HG03558 (cell line): ENCODE data around the gene PPM1F.
"Not testable (repeated sequence)": the region's sequence is repeated elsewhere in the genome, so short reads cannot be mapped to it uniquely, and the experiment has no call there.

Experiments used
- ATAC-seq: cut with Tn5 transposase; IDR thresholded peaks from one replicate; pipeline ENCODE4 v1.9.1; 2021; ENCODE audit warnings: moderate number of reproducible peaks; ENCODE audit not compliant: unreplicated experiment; ENCODE audit errors: extremely low read depth

PPM1F gene

DNA sequence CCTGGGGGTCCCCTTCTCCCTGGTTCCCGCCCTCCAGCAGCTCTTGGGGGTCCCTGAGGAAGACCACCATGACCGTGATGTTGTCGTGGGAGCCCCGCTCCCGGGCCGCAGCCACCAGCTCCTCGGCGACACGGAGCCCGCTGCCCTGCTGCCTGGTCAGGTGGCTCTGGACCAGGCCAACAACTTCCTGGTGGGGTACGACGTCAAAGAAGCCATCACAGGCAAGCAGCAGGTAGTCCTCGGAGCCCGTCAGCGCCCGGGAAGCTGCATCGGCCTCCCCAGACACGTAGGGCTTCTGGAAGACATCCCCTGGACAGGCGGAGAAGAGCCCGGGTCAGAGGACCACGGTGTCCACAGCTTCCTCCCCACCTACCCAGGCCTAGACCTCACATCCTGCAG lies 29.5 kb downstream of the PPM1F start:
- no peak for ATAC-seq

DNA sequence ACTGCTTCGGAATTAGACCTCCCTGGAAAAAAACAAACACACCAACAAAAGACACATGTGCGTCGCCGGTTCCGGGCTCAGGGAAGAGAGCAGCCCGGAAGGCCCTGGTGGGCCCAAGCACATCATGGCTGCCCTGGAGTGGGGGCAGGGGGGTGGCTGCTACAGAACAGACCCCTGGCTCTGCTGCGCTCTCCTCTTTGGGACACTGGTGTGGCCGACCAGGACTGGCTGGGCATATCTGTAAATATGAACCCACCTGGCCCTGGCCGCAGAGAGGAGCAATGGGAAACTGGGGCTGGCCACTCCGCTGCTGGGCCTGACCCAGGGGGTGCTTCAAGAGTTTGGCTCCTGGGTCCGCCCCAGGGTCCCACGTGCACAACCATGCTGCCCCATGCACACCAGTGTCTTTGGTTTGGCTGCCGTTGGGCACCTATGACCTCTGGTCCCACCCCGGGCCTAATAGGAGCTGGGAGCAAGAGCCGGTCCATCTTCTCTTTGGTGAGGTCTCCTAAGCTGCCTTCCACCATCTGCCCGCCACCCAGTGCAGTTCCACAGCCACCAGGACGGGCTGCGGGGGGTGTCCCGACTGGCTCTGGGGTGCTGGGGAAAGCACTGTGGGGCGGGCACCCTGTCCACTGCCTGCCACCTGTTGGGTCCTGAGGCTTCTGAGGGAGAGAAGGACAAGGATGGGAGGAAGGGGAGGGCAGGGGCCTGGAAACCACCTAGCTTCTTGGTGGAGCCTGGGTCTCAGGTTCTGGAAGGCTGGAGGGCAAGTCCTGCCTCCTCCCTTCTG lies 30.1 kb downstream of the PPM1F start:
- ATAC-seq = no peak

DNA sequence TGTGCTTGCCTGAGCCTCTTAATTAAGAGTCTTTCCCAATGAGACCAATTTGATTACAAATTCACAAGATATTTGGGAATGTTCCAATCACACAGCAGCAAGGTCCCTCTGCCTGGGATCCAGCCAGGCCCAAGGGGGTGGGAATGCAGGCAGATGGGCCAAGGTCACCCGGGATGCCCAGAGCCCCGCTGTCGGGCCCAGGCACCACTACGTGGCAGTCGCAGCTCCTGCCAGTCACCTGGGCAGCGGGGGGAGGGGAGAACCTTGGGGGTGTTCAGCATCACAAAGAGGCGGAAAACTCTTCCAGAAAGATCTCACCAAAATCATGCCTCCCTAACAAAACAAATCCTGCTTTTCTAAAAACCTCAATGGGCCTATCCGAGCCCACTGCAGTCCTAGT lies 30.9 kb downstream of the PPM1F start:
- no peak for ATAC-seq

DNA sequence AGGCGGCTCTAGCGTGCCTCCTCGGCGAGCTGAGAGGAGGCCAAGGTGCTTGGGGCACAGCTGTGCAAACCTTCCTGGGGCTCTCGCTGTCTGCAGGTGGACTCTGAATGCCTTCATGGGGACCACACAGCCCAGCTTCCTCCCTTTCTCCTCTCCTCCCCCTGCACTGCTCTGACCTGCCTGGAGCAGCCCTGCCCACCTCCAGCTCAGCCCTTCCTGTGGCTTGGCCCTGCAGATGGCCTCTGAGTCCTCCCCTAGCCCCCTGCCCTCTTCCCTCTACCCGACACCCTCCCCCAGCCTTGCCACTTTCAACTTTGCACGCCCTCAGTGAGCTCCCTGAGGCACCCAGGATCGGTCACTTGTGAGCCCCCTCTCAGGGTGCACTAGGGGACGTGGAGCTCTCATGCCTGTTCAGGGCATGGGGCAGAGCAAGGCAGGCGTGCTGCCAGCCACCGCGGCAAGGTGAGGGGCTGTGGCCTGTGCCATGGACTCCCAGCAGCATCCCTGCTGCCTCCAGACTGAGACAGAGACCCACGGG lies 31.4 kb downstream of the PPM1F start:
- ATAC-seq = no peak

DNA sequence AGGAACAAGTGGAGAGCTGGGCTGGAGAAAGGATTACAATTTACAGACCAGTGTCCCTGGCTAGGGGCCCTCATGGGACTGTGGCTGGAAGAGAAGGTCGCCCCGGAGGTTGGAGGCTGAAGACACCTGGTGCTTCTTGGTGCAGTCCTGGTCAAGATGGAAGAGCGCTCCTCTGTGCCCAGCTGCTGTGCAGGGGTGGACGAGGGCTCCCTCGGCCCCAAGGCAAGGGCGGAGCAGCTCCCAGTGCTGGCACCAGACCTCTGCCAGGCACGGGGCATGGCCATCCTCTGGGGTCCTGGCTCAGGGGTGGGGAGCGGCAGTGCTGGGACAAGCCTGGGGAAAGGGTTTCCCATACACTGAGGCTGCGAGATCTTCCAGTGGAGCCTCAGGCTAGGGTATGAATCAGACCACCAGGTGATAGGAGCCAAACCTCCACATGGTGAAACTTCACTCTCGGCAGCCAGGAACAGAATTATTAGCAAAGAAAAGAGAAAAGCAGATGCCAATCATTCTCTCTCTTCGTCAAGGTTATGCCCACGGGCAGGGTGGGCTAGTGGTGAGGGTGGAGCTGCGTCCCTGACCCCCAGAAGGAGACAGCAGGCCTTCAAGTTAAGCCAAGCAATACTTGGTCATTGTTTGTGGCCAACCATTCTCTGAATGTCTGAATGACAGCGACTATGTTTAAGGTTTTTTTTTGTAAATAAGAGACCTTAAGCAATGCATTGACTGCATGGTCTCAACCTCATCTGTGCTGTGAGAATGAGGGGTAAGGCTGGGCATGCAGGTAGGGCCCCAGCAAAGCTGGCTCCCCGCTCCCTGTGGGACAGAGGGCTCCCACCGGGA lies 32.1 kb downstream of the PPM1F start:
- no peak for ATAC-seq

DNA sequence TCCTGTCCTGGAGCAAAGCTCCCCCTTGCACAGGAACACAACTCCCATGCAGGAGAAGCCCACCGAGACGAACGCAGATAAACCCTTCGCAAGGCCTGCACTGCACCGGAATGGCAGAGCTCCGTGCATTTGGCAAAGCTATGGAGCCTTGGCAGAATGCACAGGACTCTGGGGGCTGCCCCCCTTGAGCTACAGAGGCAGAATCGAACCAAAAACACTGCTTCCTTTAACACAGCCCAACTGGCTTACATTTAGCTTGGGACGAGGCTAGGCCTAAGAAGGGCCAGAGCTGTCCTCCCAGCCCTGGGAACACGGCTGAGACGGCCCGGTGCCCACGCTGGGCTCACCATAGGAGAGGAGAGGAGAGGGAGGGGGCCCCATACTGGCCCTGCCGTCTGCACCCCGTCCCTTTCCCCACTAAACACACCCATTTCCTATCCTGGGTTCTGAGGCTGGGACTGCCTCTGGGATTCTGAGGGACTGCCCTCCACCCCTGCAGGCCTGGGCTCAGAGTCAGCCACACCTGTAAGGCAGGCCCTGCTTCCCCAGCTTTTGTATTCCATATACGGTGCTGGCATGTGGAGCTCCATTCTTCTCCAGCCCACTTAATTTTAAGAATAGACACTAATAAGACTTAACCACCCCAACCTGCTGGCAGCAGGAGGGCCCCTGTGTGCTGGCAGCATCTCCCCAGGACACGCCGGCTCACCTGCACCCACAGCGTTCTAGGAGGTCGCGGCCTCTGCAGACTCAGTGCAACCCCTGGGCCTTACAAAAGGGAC lies 32.9 kb downstream of the PPM1F start:
- ATAC-seq = no peak

DNA sequence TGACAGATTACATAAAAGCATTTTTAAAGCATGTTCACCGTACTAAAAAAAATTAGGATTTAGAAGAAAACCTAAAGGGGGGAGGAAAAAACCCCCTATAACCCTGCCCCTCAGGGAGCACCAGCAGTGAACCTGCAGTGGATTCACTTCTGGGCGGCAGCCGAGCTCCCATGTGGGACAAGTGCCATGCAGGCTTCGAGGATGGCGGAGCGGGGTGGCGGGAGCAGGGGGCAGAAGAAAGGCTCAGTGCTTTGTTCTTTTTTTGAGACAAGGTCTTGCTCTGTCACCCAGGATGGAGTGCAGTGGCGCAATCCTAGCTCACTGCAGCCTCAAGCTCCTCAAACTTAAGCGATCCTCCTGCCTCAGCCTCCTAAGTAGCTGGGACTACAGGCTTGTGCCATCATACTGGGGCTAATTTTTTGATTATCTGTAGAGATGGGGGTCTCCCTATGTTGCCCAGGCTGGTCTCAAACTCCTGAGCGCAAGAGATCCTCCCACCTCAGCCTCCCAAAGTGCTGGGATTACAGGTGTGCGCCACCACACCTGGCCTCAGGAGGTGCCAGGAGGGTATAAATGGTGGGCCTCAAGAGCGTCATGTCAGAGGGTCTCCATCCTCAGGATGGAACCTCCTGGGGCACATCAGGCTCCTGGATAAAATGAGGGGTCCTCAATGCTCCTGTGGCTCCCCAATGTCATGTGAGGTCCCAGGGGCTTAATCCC lies 34.0 kb downstream of the PPM1F start:
- no peak for ATAC-seq

DNA sequence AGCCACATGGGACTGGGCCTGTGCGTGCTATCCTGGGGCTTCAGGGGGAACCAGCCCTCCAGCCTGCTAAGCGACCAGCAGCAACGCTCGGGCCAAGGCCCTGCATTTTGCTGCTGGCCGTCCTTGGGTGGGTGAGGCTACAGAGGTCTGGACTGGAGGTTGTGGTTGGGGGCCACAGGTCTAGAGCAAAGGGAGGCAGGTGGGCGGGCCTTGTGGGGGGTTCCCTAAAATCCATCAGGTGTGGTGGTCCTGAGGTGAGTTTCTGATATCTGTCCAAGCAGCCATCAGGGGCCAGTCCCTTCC lies 34.7 kb downstream of the PPM1F start:
- ATAC-seq = no peak

DNA sequence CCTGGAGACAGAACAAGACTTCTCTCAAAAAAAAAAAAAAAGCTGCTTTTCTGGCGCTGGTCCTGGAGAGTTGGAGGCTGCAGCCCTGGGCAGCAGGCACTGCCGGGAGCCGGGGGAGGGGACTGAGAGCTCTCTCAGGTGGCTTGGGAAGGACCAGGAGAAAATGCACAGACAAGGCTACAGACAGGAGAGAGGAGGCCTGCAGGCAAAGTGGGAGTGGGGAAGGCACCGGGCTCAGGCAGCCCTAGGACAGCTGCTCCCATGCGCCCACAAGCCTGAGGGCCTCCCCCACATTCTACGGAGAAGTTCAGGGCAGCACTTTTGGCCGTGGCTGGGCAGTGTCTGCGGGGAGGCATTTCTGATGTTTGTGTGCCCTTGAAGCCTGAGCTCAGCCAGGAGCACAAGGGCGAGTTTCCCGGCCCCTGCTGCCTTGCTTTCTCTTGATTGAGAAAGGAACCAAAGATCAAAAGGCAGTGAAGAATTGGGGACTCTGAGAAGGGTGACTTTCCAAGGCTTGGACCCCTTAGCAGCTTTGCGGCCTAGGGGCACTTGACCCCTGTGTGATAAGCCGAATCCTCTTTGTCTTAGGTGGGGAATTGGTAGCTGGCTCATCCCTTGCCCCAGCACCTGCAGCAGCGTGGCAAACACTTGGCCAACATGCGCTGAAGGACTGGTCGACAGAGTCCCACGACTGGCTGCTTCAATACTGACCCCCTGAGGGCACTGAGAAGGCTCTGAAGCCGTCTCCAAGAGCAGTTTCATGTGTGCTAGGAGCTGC lies 35.3 kb downstream of the PPM1F start:
- ATAC-seq = no peak

DNA sequence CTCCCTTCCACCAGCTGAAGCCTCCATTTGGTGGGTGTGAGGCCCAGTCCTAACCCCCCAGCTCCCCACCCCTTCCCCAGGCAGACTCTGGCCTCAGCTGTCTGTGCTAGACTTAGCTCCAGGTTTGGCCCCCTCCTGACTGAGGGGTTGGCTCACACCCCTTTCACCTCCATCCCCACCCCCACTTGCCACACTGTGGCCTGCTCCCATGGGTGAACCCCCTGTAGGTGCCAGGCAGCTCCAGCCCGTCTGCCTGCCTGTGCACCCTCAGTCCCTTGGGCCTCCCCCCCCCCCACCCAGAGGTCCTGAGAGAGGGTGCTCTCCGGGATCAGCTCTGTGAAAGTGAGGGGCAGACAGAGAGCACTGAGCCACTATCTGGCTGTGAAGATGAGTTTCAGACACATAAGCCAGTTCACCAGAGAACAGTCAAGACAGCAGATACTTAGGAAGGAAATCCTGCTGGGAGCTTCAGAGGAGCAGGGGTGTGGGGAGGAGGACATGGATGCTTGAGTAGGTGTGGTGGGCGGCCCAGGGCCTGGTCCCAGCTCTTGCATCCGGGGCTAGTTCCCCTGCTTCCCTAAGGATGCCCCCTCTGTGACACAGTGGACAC lies 36.2 kb downstream of the PPM1F start:
- no peak for ATAC-seq

DNA sequence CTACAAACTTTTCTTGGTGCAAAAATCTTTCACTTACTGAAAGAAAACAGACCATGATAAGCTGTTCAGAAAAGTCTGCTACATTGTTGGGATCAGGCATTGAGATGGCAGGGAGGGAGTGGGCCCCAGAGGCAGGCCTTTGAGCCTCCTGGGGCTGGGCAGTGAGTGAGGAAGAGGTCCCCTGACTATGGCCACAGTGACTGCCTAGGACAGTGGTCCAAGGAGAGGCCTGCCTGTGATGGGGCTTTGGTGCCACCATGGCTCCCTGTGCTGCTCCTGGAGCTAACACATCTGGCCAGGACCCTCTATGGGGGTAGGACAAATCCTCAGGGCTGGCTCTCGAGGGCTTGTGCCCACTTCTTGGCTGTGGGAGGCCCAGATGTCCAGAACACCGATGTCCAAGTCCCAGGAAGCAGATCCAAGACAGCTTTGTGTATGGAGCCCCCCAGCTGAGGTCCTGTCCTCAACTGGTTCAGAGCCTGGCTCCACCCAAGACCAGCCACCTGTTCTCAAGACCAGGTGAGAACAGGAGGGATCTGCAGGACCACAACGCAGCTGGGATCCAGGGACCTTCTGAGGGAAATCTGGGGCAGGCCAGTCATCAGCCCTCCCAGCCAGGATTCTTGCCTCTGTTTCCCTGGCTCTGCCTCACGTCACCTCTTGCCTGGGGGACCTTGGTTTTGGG lies 36.9 kb downstream of the PPM1F start:
- ATAC-seq = no peak

DNA sequence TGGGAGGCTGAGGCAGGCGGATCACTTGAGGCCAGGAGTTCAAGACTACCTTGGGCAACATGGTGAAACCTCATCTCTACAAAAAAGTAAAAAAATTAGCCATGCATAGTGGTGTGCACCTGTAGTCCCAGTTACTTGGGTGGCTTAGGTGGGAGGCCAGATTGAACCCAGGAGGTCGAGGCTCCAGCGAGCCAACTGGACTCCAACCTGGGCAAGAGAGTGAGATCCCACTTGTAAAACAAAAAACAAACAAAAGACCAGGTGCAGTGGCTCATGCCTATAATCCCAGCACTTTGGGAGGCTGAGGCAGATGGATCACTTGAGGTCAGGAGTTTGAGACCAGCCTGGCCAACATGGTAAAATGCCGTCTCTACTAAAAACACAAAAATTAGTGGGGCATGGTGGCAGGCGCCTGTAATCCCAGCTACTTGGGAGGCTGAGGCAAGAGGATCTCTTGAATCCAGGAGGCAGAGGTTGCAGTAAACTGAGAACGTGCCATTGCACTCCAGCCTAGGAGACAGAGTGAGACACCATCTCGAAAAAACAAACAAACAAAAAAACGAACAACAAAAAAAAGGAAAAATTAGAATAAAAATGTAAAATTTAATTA lies 38.5 kb downstream of the PPM1F start:
- ATAC-seq = not testable (repeated sequence)

DNA sequence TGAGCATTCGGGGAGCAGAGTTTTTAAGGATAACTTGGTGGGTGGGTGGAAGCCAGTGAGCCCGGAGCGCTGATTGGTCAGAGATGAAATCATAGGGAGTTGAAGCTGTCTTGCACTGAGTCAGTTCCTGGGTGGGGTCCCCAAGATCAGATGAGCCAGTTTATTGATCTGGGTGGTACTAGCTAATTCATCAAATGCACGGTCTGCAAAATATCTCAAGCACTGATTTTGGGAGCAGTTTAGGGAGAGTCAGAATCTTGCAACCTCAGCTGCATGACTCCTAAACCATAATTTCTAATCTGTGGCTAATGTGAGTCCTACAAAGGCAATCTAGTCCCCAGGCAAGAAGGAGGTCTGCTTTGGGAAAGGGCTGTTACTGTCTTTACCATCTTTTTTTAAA lies 42.3 kb downstream of the PPM1F start:
- ATAC-seq = not testable (repeated sequence)

DNA sequence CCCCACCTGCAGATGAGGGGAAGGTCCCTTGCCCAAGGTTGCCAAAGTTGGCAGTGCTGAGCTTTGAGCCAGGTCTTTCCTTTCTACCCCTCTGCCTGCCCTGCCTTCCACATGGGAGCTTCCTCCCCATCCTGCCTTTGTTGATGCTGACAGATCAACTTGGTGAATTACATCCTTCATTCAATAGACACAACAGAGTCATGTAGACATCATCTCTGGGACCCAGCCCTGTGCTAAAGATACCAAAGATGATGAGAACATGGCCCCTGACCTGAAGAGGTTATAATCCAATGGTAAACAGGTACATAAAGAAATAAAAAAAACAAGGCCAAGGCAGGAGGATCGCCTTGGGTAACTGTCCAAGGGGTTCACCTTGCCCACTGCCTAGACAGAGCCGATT lies 42.8 kb downstream of the PPM1F start:
- no peak for ATAC-seq

DNA sequence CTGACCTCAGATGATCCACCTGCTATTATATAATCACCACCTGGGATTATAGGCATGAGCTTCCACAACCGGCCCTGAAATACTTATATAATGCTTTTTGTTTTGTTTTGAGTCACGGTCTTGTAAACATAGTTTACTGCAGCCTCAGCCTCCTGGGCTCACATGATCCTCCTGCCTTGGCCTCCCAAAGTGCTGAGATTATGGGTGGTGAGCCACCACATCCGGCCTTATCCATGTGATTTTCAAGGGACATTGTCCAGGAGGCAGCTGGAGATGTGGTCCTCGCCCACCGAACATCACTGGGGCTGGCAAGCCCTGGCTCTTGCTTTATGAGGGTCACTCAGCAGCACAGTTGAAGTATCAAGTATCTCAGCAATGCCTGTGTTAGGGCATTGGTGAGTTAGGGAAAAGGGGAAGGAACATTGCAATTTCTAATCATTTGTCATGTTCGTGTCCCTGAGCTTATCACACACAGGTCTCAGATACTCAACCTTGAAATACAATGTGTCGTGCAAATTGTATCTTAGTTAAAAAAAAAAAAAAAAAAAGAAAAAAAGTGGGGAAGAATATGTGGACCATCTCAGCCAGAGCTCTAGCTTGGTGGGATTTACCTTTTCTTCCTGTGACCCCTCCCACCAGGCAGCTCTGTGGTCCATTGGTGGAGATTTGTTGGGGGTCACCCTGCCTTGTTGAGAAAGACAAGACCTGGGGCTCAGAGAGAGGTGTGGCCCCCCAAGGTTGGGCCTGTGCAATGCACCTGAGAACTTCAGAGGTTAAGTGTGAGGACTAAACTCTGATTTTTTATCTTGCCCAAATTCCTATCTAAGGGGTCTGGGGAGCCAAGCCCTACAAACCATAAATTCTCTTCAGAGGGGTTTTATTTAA lies 44.8 kb downstream of the PPM1F start:
- ATAC-seq = no peak

DNA sequence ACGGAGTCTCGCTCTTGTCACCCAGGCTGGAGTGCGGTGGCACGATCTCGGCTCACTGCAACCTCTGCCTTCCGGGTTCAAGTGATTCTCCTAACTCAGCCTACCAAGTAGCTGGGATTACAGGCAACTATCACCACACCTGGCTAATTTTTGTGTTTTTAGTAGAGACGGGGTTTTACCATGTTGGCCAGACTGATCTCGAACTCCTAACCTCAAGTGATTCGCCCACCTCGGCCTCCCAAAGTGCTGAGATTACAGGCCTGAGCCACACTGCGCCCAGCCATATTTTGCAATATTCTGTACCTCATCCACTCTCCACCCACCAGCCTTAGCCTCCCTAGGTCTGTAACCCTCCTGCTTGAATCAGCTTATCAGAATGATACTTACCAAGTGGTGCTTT lies 47.4 kb downstream of the PPM1F start:
- ATAC-seq = not testable (repeated sequence)

DNA sequence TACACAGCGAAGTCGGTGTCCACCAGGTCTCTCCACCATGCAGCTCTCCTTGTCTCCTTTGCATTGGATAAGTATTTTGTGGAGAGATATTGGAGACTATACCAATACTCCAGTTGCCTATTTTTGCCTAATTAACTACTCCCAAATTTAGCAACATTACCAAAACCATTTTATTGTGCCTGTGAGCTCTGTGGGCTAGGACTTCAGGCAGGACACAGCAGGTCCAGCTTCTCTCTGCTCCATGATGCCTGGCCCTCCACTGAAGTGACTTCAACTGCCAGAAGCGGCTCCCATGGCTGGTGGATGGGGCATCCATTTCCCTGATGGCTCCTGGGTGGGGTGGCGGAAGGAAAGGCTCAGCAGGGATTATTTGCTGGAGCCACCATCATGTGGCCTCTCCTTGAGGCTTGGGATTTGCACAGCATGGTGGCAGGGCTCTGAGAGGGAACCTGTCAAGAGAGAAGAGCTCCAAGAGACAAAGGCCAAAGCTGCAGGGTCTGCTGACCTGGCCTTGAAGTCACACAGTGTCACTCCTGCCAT lies 48.3 kb downstream of the PPM1F start:
- ATAC-seq = no peak
